Measurements from ENCODE around the gene UAP1L1.

DNA sequence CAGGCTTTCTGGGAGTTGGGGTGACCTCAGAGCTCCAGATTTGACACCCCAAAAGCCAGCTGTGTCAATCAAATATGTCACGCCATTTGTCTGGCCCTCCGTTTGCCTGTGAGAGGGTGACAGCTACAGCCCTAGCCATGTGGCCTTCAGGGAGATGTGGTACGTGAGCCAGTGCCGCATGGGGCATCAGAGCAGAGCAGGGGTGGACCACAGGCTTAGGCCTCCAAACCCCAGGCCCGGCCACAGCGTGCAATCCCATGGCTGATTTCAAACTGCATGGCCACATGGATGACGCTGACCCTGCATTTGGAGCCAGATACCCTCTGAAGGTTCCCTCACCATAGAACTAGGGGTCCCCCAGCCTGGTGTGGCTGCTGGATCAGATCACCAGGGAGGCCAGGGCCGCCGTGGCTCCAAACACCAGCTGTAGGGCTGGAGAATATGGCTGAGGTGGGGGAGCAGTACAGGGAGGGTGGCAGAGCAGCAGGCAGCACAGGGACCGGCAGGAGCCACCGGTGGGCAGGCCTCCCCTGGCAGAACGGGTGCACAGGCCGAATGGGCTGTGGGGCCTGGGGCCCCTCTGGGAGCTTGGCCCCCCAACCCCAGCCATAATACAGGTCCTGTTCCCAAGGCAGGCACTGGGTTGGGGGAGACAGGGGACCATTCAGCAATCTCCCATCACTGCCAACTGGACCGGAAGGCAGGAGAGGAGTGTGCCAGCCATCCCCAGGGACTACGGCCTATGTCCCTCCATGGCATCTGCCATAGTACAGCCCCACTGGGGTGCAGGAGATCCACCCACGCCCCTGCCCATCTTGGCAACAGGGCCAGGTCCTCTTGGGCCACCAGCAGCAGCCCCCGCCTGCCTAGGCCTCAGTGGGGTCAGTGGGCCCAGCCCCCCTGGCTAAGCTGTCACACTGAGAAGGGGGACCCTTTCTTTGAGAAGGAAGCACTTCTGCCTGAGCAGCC, 8.5 kb upstream of the UAP1L1 start:
- TF ChIP-seq POLR2A (IDR thresholded peaks at IDR 0.05; ENCODE audit: low read depth, low read length): no peak
- no peak for TF ChIP-seq POLR2AphosphoS5 (IDR thresholded peaks at IDR 0.05; ENCODE audit: low read depth, low read length)

Measured in GM12892 (cell line).